Thyroid gland (tissue), 4 donors: ENCODE results near the gene BRD3. TPM values are rescaled to one million over a fixed set of nuclear protein-coding genes. Genes with fewer than 3 reads are reported as not detected.

Experiments used
- DNase-seq, 2 donors: peaks; one replicate each; pipeline ENCODE4 v3.0.0-alpha.2; 2019
- H3K27ac ChIP-seq, 3 donors: fragments of 200-600 bp; sonication (generic); 1 replicate in 2 of 3; 2 replicates in 1 of 3; pipeline ENCODE4 v1.5.1; 2016 to 2019; ENCODE audit warnings: mild to moderate bottlenecking in 1 of 3, moderate library complexity in 1 of 3
- H3K27me3 ChIP-seq: fragments of 200-600 bp; sonication (generic); one replicate; pipeline ENCODE4 v1.5.1; 2019
- H3K36me3 ChIP-seq, 2 donors: fragments of 200-600 bp; sonication (generic); one replicate each; pipeline ENCODE4 v1.5.1; 2016 to 2019
- H3K4me1 ChIP-seq, 2 donors: fragments of 200-600 bp; sonication (generic); one replicate each; pipeline ENCODE4 v1.5.1; 2017 to 2019
- H3K4me3 ChIP-seq, 3 donors: fragments of 200-600 bp; sonication (generic); replicated peaks in 1 of 3; 1 replicate in 2 of 3; 2 replicates in 1 of 3; pipeline ENCODE4 v1.5.1; 2016; ENCODE audit warnings: mild to moderate bottlenecking in 1 of 3
- H3K9me3 ChIP-seq: fragments of 200-600 bp; sonication (generic); one replicate; pipeline ENCODE4 v1.5.1; 2017
- CTCF ChIP-seq, 6 experiments: fragments of 200-600 bp in 3 of 6; fragments of 450-650 bp in 3 of 6; sonication (generic) in 3 of 6; IDR thresholded peaks; one replicate each; pipeline ENCODE4 v1.5.1; 2016 to 2019; ENCODE audit warnings: antibody characterized with exemption in 6 of 6, mild to moderate bottlenecking in 2 of 6, inconsistent platforms in 1 of 6, moderate library complexity in 1 of 6
- POLR2A ChIP-seq, 2 donors: fragments of 450-650 bp; IDR thresholded peaks; one replicate each; pipeline ENCODE4 v1.6.1; 2017; ENCODE audit warnings: antibody characterized with exemption in 2 of 2, mild to moderate bottlenecking in 2 of 2, moderate library complexity in 1 of 2
- WGBS, 2 donors: methylation state at CpG; one replicate each; pipeline ENCODE4 v1.1.5; 2017; 5-methylcytosine and 5-hydroxymethylcytosine counted together
- intact Hi-C: fragments of 100-400 bp; cut with DNase I; formaldehyde crosslinking; loops from one replicate; pipeline ENCODE4 v1.15.1; 2023
- total RNA-seq, 4 donors: library from RNA; depleted of rRNA; stranded (reverse); fragments of >200 nt; gene quantifications; one replicate each; pipeline ENCODE4 v1.2.3, GENCODE V29; 2016

BRD3 gene
- total RNA-seq, 4 donors from 2014 or later, result 21.6 to 42.7 (median 28.7) TPM

DNA sequence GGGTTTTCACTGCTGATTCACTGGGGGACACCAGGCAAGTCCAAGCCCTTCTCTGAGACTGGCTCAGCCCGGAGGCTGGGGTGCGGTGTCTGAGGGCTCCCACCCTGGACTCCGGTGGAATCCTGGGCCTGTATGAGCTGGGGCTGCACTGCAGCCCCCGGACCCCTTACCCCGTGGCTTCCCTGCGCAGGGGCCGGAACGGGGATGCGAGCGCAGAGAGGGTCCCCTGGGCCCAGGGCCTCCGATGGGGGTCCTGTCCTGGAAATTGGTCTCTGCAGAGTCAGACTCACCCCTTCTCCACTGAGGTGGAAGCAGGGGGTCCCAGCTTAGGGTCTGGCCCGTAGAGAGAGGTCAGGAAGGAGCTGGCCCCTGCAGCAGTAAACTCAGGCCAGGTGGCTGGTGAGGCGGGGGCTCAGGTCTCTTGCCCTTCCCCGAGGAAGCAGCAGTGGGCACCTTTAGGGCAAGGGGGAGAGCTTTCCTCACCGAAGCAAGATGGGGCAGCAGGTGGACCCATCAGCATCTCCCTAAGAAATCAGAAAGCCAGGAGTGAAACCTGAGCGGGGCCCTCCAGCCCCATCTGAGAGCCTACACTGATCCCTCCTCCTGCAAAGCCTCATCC, 74.1 kb downstream of the BRD3 start:
- intact Hi-C loops, result loop anchor here (1.0 to 5.0 kb wide), 2 partner anchors 61 to 201 kb away; no protein-coding TSS in a partner anchor
- H3K27me3 ChIP-seq, result no peaks in the 10 kb centered on the region
- peaks cover 26 to 32% of the 10 kb centered on the region in 2 donors for H3K4me1 ChIP-seq
- H3K9me3 ChIP-seq, result no peaks in the 10 kb centered on the region
- H3K27ac ChIP-seq, result peak overlapping the region in 2 of 3 donors; percentile 83 to 87
- no peak for DNase-seq
- peak overlapping the region in 1 of 3 donors; percentile 38 for H3K4me3 ChIP-seq
- TF ChIP-seq CTCF (IDR thresholded peaks at IDR 0.05) (no peak), POLR2A (IDR thresholded peaks at IDR 0.05) (no peak)
- 56% methylated on average over 7 of the region's 16 CpGs; no CpG with 5 or more reads in 1 of the 2 donors for WGBS, 2 donors
- no peaks in the 10 kb centered on the region for H3K36me3 ChIP-seq

GRCh38 chr9:133992780-133993634, 74.8 kb downstream of the BRD3 start:
- H3K27me3 ChIP-seq, result no peaks in the 10 kb centered on the region
- H3K4me3 ChIP-seq, result peak overlapping the region in 2 of 3 donors; percentile 38 to 40
- H3K36me3 ChIP-seq, result no peaks in the 10 kb centered on the region
- intact Hi-C loops, result loop anchor here (5.0 kb wide), 1 partner anchor 61 kb away; no protein-coding TSS in a partner anchor
- H3K4me1 ChIP-seq, result peaks cover 26 to 37% of the 10 kb centered on the region in 2 donors
- DNase-seq, result peak; percentile 83 to 86
- no peaks in the 10 kb centered on the region for H3K9me3 ChIP-seq
- TF ChIP-seq POLR2A (IDR thresholded peaks at IDR 0.05) (peak; percentile 30 to 53), CTCF (IDR thresholded peaks at IDR 0.05) (peak in 4 of 6 experiments; percentile 30 to 43 (median 40))
- 0 to 2% methylated on average over 7 to 13 of the region's 74 CpGs for WGBS, 2 donors
- peak overlapping the region; percentile 70 to 87 (median 83) for H3K27ac ChIP-seq

DNA sequence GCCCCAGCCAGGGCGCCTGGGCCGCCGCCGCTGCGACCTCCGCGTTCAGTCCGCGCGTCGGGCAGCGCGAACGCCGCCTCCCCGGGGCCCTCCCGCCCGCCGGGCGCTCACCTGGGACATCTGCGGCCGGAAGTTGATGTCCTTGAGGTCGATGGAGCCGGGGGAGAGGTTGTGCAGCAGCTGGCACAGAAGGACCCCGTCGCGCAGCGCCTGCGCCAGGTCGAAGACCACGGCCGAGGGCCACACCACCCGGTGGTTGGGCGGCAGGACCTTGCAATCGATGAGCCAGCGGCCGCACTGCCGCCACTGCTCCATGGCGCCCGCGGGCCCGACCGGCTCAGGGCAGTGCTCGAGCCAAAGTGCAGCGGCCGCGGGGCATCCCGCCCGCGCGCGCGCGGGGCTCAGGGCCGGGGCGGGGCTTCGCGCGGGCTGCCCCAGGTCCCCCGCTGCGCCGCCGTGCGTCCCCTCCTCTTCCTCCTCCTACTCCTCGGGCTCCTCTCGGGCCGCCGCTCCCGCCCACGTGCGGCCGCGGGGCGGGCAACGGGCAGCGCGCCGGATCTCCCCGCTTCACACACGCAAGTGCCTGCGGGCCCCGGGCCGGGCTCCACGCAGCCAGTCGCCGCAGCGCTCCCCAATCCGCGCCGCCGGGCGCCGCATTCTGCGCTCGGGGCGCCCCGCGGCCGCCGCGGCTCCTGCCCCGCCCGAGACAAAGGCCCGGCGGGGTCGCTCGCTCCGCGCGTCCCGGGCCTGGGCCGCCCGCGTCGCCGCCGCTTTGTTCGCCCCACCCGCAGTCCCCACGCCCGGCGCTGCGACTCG, 75.7 kb downstream of the BRD3 start, which contains the start of gene VAV2:
VAV2 (minus strand) TSS at position 361 of the 816 bp plus-strand sequence; CDS start at position 315, 46 bp downstream.
- DNase-seq, result peak; percentile 73 to 75
- no peaks in the 10 kb centered on the region for H3K9me3 ChIP-seq
- peak within 1 kb of the TSS; percentile 37 to 40 (median 38) for H3K4me3 ChIP-seq
- H3K27ac ChIP-seq, result peak within 1 kb of the TSS; percentile 70 to 87 (median 83)
- 0 to 2% methylated on average over 4 to 21 of the region's 124 CpGs for WGBS, 2 donors
- peaks cover 26 to 37% of the 10 kb centered on the region in 2 donors for H3K4me1 ChIP-seq
- H3K36me3 ChIP-seq, result no peaks in the 10 kb centered on the region
- intact Hi-C loops, result loop anchor here (5.0 kb wide), 1 partner anchor 60 kb away; no protein-coding TSS in a partner anchor
- TF ChIP-seq POLR2A (IDR thresholded peaks at IDR 0.05) (peak in 1 of 2 donors; percentile 45), CTCF (IDR thresholded peaks at IDR 0.05) (no peak)
- H3K27me3 ChIP-seq, result no peaks in the 10 kb centered on the region

DNA sequence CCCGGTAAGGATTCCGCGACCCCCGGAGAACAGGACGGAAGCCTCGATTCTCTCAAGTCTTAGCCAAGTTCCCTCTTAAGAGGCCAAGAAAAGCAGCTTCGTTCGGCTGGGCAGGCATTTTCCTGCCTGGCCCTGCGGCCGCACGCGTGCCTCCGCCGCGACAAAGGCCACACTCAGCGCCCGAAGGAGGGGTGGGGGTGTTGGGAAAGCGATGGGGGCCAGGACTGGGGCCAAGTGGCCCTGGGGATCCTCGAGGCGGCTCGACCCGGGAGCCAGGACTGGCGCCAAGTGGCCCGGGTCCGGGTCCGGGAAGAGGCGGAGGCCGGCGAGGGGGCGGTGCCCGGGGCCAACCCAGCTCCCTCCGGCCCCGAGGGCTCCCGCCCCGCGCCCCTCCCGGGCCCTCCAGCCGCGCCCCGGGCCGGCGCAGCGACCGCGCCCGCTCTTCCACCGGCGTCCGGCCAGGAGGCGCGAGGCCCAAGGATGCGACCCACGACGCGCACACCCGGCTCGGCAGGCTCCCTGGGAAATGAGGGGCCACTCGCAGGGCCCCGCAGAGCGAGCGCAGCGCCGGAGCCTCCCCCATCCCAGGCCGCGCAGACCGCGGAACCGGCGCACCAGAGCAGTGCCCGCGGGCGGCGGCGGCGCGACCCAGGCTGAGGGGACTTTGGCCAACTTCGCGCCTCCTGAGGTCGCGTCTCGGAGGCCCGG, 76.5 kb downstream of the BRD3 start:
- no peaks in the 10 kb centered on the region for H3K27me3 ChIP-seq
- peak overlapping the region in 2 of 3 donors; percentile 37 to 38 for H3K4me3 ChIP-seq
- H3K27ac ChIP-seq, result peak overlapping the region; percentile 12 to 61 (median 22)
- DNase-seq, result peak in 1 of 2 donors; percentile 39
- H3K4me1 ChIP-seq, result peaks cover 26 to 37% of the 10 kb centered on the region in 2 donors
- no peaks in the 10 kb centered on the region for H3K36me3 ChIP-seq
- intact Hi-C loops, result loop anchor here (5.0 kb wide), 1 partner anchor 59 kb away; no protein-coding TSS in a partner anchor
- whole genome bisulfite sequencing, 2 donors, result 0% methylated on average over 12 of the region's 82 CpGs; no CpG with 5 or more reads in 1 of the 2 donors
- H3K9me3 ChIP-seq, result no peaks in the 10 kb centered on the region
- TF ChIP-seq POLR2A (IDR thresholded peaks at IDR 0.05), result no peak
- no peak for TF ChIP-seq CTCF (IDR thresholded peaks at IDR 0.05)
